HL-60 (cell line): ENCODE measurements around the gene HHIP.

Experiments used
- DNase-seq, 2 experiments: peaks; one replicate each; pipeline ENCODE4 v3.0.0-alpha.2; 2010 to 2020; ENCODE audit warnings: low read depth in 1 of 2, low spot score in 1 of 2
- H3K27ac ChIP-seq: fragments of 250-450 bp; sonication (Bioruptor Pico); replicated peaks from 2 replicates; pipeline ENCODE4 v1.5.1; 2020; ENCODE audit warnings: mild to moderate bottlenecking, moderate library complexity
- H3K27me3 ChIP-seq: fragments of 250-450 bp; sonication (Bioruptor Pico); 2 replicates; pipeline ENCODE4 v1.5.1; 2021; ENCODE audit warnings: mild to moderate bottlenecking, moderate library complexity; ENCODE audit not compliant: insufficient read depth, poor library complexity, severe bottlenecking
- H3K4me3 ChIP-seq: replicated peaks from 2 replicates; pipeline ENCODE4 v1.5.1; 2011; ENCODE audit warnings: mild to moderate bottlenecking, control low read depth, low read length; ENCODE audit not compliant: insufficient read depth
- CTCF ChIP-seq: IDR thresholded peaks from one replicate; pipeline ENCODE4 v1.5.1; 2011; ENCODE audit warnings: low read length, control low read depth, inconsistent platforms; ENCODE audit not compliant: insufficient read depth
- GABPA ChIP-seq: IDR thresholded peaks from 2 replicates; pipeline ENCODE4 v1.6.1; 2012; ENCODE audit warnings: low read depth
- POLR2AphosphoS5 ChIP-seq: IDR thresholded peaks from 2 replicates; pipeline ENCODE4 v1.6.1; 2012; ENCODE audit warnings: low read depth
- REST ChIP-seq: IDR thresholded peaks from 2 replicates; pipeline ENCODE4 v1.6.1; 2012; ENCODE audit warnings: low read depth; ENCODE audit not compliant: insufficient replicate concordance
- SPI1 ChIP-seq: IDR thresholded peaks from 2 replicates; pipeline ENCODE4 v1.6.1; 2012; ENCODE audit warnings: low read depth, mild to moderate bottlenecking, borderline replicate concordance

Gene HHIP

GRCh38 chr4:144667500-144667899 is 21.5 kb downstream of the HHIP start:
- H3K27me3 ChIP-seq = no peaks in the 10 kb centered on the region
- TF ChIP-seq SPI1 = no peak
- no peak for TF ChIP-seq GABPA
- no peak for TF ChIP-seq CTCF
- no peak for TF ChIP-seq POLR2AphosphoS5
- TF ChIP-seq REST = no peak
- H3K27ac ChIP-seq = no peak overlapping the region
- H3K4me3 ChIP-seq = no peak overlapping the region
- no peak for DNase-seq

GRCh38 chr4:144670776-144671175 is 24.8 kb downstream of the HHIP start:
- DNase-seq = no peak
- no peaks in the 10 kb centered on the region for H3K27me3 ChIP-seq
- TF ChIP-seq REST = no peak
- H3K4me3 ChIP-seq = no peak overlapping the region
- H3K27ac ChIP-seq = no peak overlapping the region

GRCh38 chr4:144674711-144675110 is 28.8 kb downstream of the HHIP start:
- Histone ChIP-seq H3K4me3 (no peak overlapping the region), H3K27me3 (no peaks in the 10 kb centered on the region), H3K27ac (no peak overlapping the region)
- no peak for TF ChIP-seq SPI1
- TF ChIP-seq CTCF = no peak
- TF ChIP-seq REST = no peak
- no peak for TF ChIP-seq POLR2AphosphoS5
- no peak for TF ChIP-seq GABPA
- no peak for DNase-seq

- DNase-seq = no peak
- TF ChIP-seq CTCF = no peak
- H3K27me3 ChIP-seq = no peaks in the 10 kb centered on the region
- no peak overlapping the region for H3K4me3 ChIP-seq
- no peak overlapping the region for H3K27ac ChIP-seq
These were observed 35.9 kb downstream of the HHIP start for GRCh38 chr4:144681806-144682205.
